ENCODE results near the gene RCBTB2.

The RCBTB2 gene

GRCh38 chr13:48576448-48577010, 43.6 kb upstream of the RCBTB2 start:
- Histone ChIP-seq H3K27me3 (ENCODE audit: control insufficient read depth, low read length) (no peaks in the 10 kb centered on the region), H3K27ac (ENCODE audit: low read depth, low read length) (no peak overlapping the region), H3K4me3 (ENCODE audit: low read length) (no peak overlapping the region), H3F3A (ENCODE audit: control insufficient read depth, insufficient read depth) (peaks cover 7% of the 10 kb centered on the region), H4K20me1 (ENCODE audit: control insufficient read depth, insufficient read depth, low read depth, low read length) (no peaks in the 10 kb centered on the region), H3K4me2 (ENCODE audit: low read length) (no peak overlapping the region), H3K9me3 (ENCODE audit: control insufficient read depth, insufficient read depth, low read length) (no peaks in the 10 kb centered on the region), H3K4me1 (ENCODE audit: control insufficient read depth, low read length) (peaks cover 68% of the 10 kb centered on the region), H3K79me2 (ENCODE audit: control insufficient read depth, low read length) (no peaks in the 10 kb centered on the region), H3K9me2 (replicated peaks; ENCODE audit: control insufficient read depth, low read length) (no peaks in the 10 kb centered on the region), H3K36me3 (ENCODE audit: control insufficient read depth, low read length) (no peaks in the 10 kb centered on the region)
- TF ChIP-seq EZH2phosphoT487 (IDR thresholded peaks at IDR 0.05; ENCODE audit: borderline replicate concordance, low read length) (no peak), CTCF (IDR thresholded peaks at IDR 0.05; ENCODE audit: low read depth, low read length, poor library complexity, severe bottlenecking) (no peak)

GRCh38 chr13:48575031-48575430, 42.2 kb upstream of the RCBTB2 start:
- Histone ChIP-seq H3K4me2 (ENCODE audit: low read length) (no peak overlapping the region), H3K9me2 (replicated peaks; ENCODE audit: control insufficient read depth, low read length) (no peaks in the 10 kb centered on the region), H3K27me3 (ENCODE audit: control insufficient read depth, low read length) (no peaks in the 10 kb centered on the region), H3K4me1 (ENCODE audit: control insufficient read depth, low read length) (peaks cover 76% of the 10 kb centered on the region), H3K36me3 (ENCODE audit: control insufficient read depth, low read length) (no peaks in the 10 kb centered on the region), H3K4me3 (ENCODE audit: low read length) (no peak overlapping the region), H4K20me1 (ENCODE audit: control insufficient read depth, insufficient read depth, low read depth, low read length) (no peaks in the 10 kb centered on the region), H3K9me3 (ENCODE audit: control insufficient read depth, insufficient read depth, low read length) (no peaks in the 10 kb centered on the region), H3F3A (ENCODE audit: control insufficient read depth, insufficient read depth) (peaks cover 7% of the 10 kb centered on the region), H3K79me2 (ENCODE audit: control insufficient read depth, low read length) (no peaks in the 10 kb centered on the region), H3K27ac (ENCODE audit: low read depth, low read length) (no peak overlapping the region)
- TF ChIP-seq CTCF (IDR thresholded peaks at IDR 0.05; ENCODE audit: low read depth, low read length, poor library complexity, severe bottlenecking) (no peak), EZH2phosphoT487 (IDR thresholded peaks at IDR 0.05; ENCODE audit: borderline replicate concordance, low read length) (no peak)

GRCh38 chr13:48574041-48574796, 41.3 kb upstream of the RCBTB2 start:
- H3F3A ChIP-seq (ENCODE audit: control insufficient read depth, insufficient read depth) = no peaks in the 10 kb centered on the region
- no peaks in the 10 kb centered on the region for H3K9me3 ChIP-seq (ENCODE audit: control insufficient read depth, insufficient read depth, low read length)
- H3K4me3 ChIP-seq (ENCODE audit: low read length) = no peak overlapping the region
- no peak overlapping the region for H3K27ac ChIP-seq (ENCODE audit: low read depth, low read length)
- H4K20me1 ChIP-seq (ENCODE audit: control insufficient read depth, insufficient read depth, low read depth, low read length) = no peaks in the 10 kb centered on the region
- TF ChIP-seq CTCF (IDR thresholded peaks at IDR 0.05; ENCODE audit: low read depth, low read length, poor library complexity, severe bottlenecking) (no peak), EZH2phosphoT487 (IDR thresholded peaks at IDR 0.05; ENCODE audit: borderline replicate concordance, low read length) (no peak)
- no peak overlapping the region for H3K4me2 ChIP-seq (ENCODE audit: low read length)
- H3K79me2 ChIP-seq (ENCODE audit: control insufficient read depth, low read length) = no peaks in the 10 kb centered on the region
- no peaks in the 10 kb centered on the region for H3K36me3 ChIP-seq (ENCODE audit: control insufficient read depth, low read length)
- H3K27me3 ChIP-seq (ENCODE audit: control insufficient read depth, low read length) = no peaks in the 10 kb centered on the region
- H3K4me1 ChIP-seq (ENCODE audit: control insufficient read depth, low read length) = peaks cover 74% of the 10 kb centered on the region
- no peaks in the 10 kb centered on the region for H3K9me2 ChIP-seq (replicated peaks; ENCODE audit: control insufficient read depth, low read length)

Data from DOHH2 (cell line).